Upper lobe of left lung (tissue), 4 donors: Measurements from ENCODE around the gene CYP2U1.

Experiments
- CTCF ChIP-seq, 6 experiments: fragments of 450-650 bp in 4 of 6; fragments of 200-600 bp in 2 of 6; sonication (generic) in 2 of 6; IDR thresholded peaks; one replicate each; pipeline ENCODE4 v1.5.1; 2016 to 2019; ENCODE audit warnings: antibody characterized with exemption in 6 of 6
- POLR2A ChIP-seq, 4 donors: fragments of 450-650 bp; IDR thresholded peaks; one replicate each; pipeline ENCODE4 v1.5.1; 2016 to 2017; ENCODE audit warnings: antibody characterized with exemption in 4 of 4, mild to moderate bottlenecking in 2 of 4

GRCh38 chr4:107996949-107997788, 65.8 kb downstream of the CYP2U1 start:
- TF ChIP-seq CTCF (IDR thresholded peaks at IDR 0.05) (no peak), POLR2A (IDR thresholded peaks at IDR 0.05) (no peak)
